Pancreas (tissue), 10 donors: Measurements from ENCODE around the gene CROCC2. TPM values are rescaled to one million over a fixed set of nuclear protein-coding genes. Genes with fewer than 3 reads are reported as not detected.
A peak's percentile ranks its signal among the peaks of the same experiment; 100 is the strongest.

ENCODE experiments used
- ATAC-seq, 4 donors: fragments of 200-7000 bp; cut with Tn5 transposase; one replicate each; pipeline versions ENCODE4 v1.8.0 to v1.9.1; 2020; ENCODE audit warnings: mild to moderate bottlenecking in 4 of 4, moderate library complexity in 4 of 4
- DNase-seq, 6 donors: peaks; one replicate each; pipeline ENCODE4 v3.0.0-alpha.2; 2020
- FAIRE-seq: peaks from 2 replicates; lab custom pipeline; 2012; peaks lifted over from hg19 to GRCh38; lab: Jason Lieb, UNC
- H3K27ac ChIP-seq, 4 donors: fragments of 200-600 bp; sonication (generic); 1 replicate in 3 of 4; 2 replicates in 1 of 4; pipeline versions ENCODE4 v1.5.0 to v1.8.0; 2020
- H3K27me3 ChIP-seq, 4 donors: fragments of 200-600 bp; one replicate each; pipeline ENCODE4 v1.8.0; 2021
- H3K36me3 ChIP-seq, 3 donors: fragments of 200-600 bp; sonication (generic) in 1 of 3; one replicate each; pipeline versions ENCODE4 v1.5.0 to v1.8.0; 2020 to 2021
- H3K4me1 ChIP-seq, 3 donors: fragments of 200-600 bp; one replicate each; pipeline ENCODE4 v1.8.0; 2021
- H3K4me3 ChIP-seq, 4 donors: fragments of 200-600 bp; sonication (generic) in 2 of 4; one replicate each; pipeline versions ENCODE4 v1.5.0 to v1.8.0; 2020 to 2021
- H3K9me3 ChIP-seq, 4 donors: fragments of 200-600 bp; one replicate each; pipeline ENCODE4 v1.8.0; 2021
- CTCF ChIP-seq, 4 donors: fragments of 200-600 bp; sonication (generic) in 3 of 4; IDR thresholded peaks; one replicate each; pipeline versions ENCODE4 v1.5.0 to v1.8.0; 2021; ENCODE audit warnings: antibody characterized with exemption in 4 of 4
- WGBS, 2 donors: extraction: QIAGEN DNeasy Blood & Tissue Kit; methylation state at CpG; one replicate each; pipeline ENCODE4 v1.1.7; 2013; 5-methylcytosine and 5-hydroxymethylcytosine counted together
- intact Hi-C, 3 donors: fragments of 100-400 bp; cut with DNase I; formaldehyde crosslinking; loops; one replicate each; pipeline versions ENCODE4 v1.11.1 to v1.14.2; 2022
- polyA plus RNA-seq, 2 donors: library from polyadenylated mRNA; stranded (reverse); fragments of 200-250 nt; gene quantifications; one replicate each; pipeline ENCODE4 v1.2.3, GENCODE V29; 2013
- total RNA-seq, 6 donors: library from RNA; stranded (reverse); fragmentation: NEBNext Ultra II Directional in 4 of 6; extraction: Animal tissue kit (Norgen Biotek cat#: 25700) in 4 of 6; gene quantifications; one replicate each; pipeline versions ENCODE4 v1.2.1 to v1.2.4, GENCODE V29; 2021 to 2023
- donor health status: healthy with polysubstance abuse.
- donor health status: DM: no; HTN: no; CAD: no; lungs with moderate emphysema.
- donor health status: DM: no; HTN: no; CAD: no.
- donor health status: control.
- donor health status: control.
- donor health status: Bipolar disorder and iron deficiency.
- donor health status: DM: yes; HTN: yes; CAD: no.
- donor health status: DM: no; HTN: no; CAD: no.
- donor health status: DM: no; HTN: no; CAD: no.
- donor health status: DM: yes; HTN: yes; CAD: no.

CROCC2 gene
- total and polyA plus RNA-seq, 8 donors: 0.04 to 0.05 (median 0.04) TPM; not detected in 5

- H3K27ac ChIP-seq: no peak overlapping the region
- 66 to 81% methylated on average over 27 of the region's 27 CpGs for WGBS, 2 donors
- H3K9me3 ChIP-seq: no peaks in the 10 kb centered on the region
- peak in 2 of 6 donors; percentile 11 to 13 for DNase-seq
- no peak for TF ChIP-seq CTCF (IDR thresholded peaks at IDR 0.05)
- H3K4me3 ChIP-seq: no peak overlapping the region
- no peaks in the 10 kb centered on the region for H3K27me3 ChIP-seq
- peaks cover 0 to 3% (median 0%) of the 10 kb centered on the region in 3 donors for H3K4me1 ChIP-seq
- FAIRE-seq: no peak
- intact Hi-C loops: no loop called here
- peak in 3 of 4 donors; percentile 3 to 18 (median 11) for ATAC-seq
- no peaks in the 10 kb centered on the region for H3K36me3 ChIP-seq
These were observed 55.1 kb downstream of the CROCC2 start for GRCh38 chr2:240960971-240961876.

GRCh38 chr2:240961910-240962299, 55.8 kb downstream of the CROCC2 start:
- ATAC-seq: no peak
- 59 to 84% methylated on average over 12 of the region's 12 CpGs for WGBS, 2 donors
- no peak for DNase-seq
- intact Hi-C loops: no loop called here
- H3K36me3 ChIP-seq: no peaks in the 10 kb centered on the region
- no peak overlapping the region for H3K27ac ChIP-seq
- H3K9me3 ChIP-seq: no peaks in the 10 kb centered on the region
- FAIRE-seq: no peak
- H3K27me3 ChIP-seq: no peaks in the 10 kb centered on the region
- H3K4me3 ChIP-seq: no peak overlapping the region
- peaks cover 0 to 3% (median 0%) of the 10 kb centered on the region in 3 donors for H3K4me1 ChIP-seq
- TF ChIP-seq CTCF (IDR thresholded peaks at IDR 0.05): no peak

- H3K27ac ChIP-seq: peak overlapping the region in 1 of 4 donors; percentile 17
- DNase-seq (peak in 3 of 6 donors; percentile 28 to 56 (median 43)), FAIRE-seq (no peak), ATAC-seq (peak in 3 of 4 donors; percentile 31 to 53 (median 44))
- H3K9me3 ChIP-seq: no peaks in the 10 kb centered on the region
- no peak for TF ChIP-seq CTCF (IDR thresholded peaks at IDR 0.05)
- H3K4me1 ChIP-seq: peaks cover 0 to 3% (median 0%) of the 10 kb centered on the region in 3 donors
- H3K36me3 ChIP-seq: no peaks in the 10 kb centered on the region
- H3K27me3 ChIP-seq: no peaks in the 10 kb centered on the region
- no peak overlapping the region for H3K4me3 ChIP-seq
- intact Hi-C loops: no loop called here
- WGBS, 2 donors: 68% methylated on average over 24 to 29 of the region's 29 CpGs
These were observed 56.3 kb downstream of the CROCC2 start for GRCh38 chr2:240962300-240963064.

GRCh38 chr2:240963065-240963867, 57.1 kb downstream of the CROCC2 start:
- Histone ChIP-seq H3K4me1 (peaks cover 0 to 3% (median 0%) of the 10 kb centered on the region in 3 donors), H3K27ac (no peak overlapping the region), H3K27me3 (no peaks in the 10 kb centered on the region), H3K36me3 (no peaks in the 10 kb centered on the region), H3K4me3 (no peak overlapping the region), H3K9me3 (no peaks in the 10 kb centered on the region)
- no peak for TF ChIP-seq CTCF (IDR thresholded peaks at IDR 0.05)
- FAIRE-seq (no peak), ATAC-seq (no peak), DNase-seq (peak in 3 of 6 donors; percentile 5 to 58 (median 16))
- 90 to 94% methylated on average over 33 of the region's 33 CpGs for WGBS, 2 donors
- intact Hi-C loops: no loop called here
